DOHH2 (cell line): ENCODE results near the gene SLC19A1.
"Not testable (repeated sequence)": the region's sequence is repeated elsewhere in the genome, so short reads cannot be mapped to it uniquely, and the experiment has no call there.

Experiments used
- H3F3A ChIP-seq: fragments of 200-600 bp; sonication (generic), shearing (Covaris generic); 2 replicates; pipeline ENCODE4 v1.6.0; 2016; ENCODE audit warnings: antibody characterized with exemption, mild to moderate bottlenecking; ENCODE audit not compliant: control insufficient read depth, insufficient read depth
- H3K27ac ChIP-seq: fragments of 200-600 bp; sonication (generic); 2 replicates; pipeline ENCODE4 v1.5.1; 2014; ENCODE audit warnings: low read depth, mild to moderate bottlenecking, low read length, moderate library complexity
- H3K27me3 ChIP-seq: fragments of 200-600 bp; sonication (generic); 2 replicates; pipeline ENCODE4 v1.6.1; 2014; ENCODE audit warnings: mild to moderate bottlenecking, low read length, mixed read lengths; ENCODE audit not compliant: control insufficient read depth
- H3K36me3 ChIP-seq: fragments of 200-600 bp; sonication (generic); 2 replicates; pipeline ENCODE4 v1.6.1; 2014; ENCODE audit warnings: mild to moderate bottlenecking, low read length, moderate library complexity, mixed read lengths; ENCODE audit not compliant: control insufficient read depth
- H3K4me1 ChIP-seq: fragments of 200-600 bp; sonication (generic); 2 replicates; pipeline ENCODE4 v1.6.1; 2014; ENCODE audit warnings: mild to moderate bottlenecking, low read length, mixed read lengths; ENCODE audit not compliant: control insufficient read depth
- H3K4me2 ChIP-seq: fragments of 200-600 bp; sonication (generic); 2 replicates; pipeline ENCODE4 v1.6.0; 2014; ENCODE audit warnings: mild to moderate bottlenecking, low read length, moderate library complexity
- H3K4me3 ChIP-seq: fragments of 200-600 bp; sonication (generic); 2 replicates; pipeline ENCODE4 v1.5.1; 2014; ENCODE audit warnings: mild to moderate bottlenecking, low read length, mixed read lengths
- H3K79me2 ChIP-seq: fragments of 200-600 bp; sonication (generic); 2 replicates; pipeline ENCODE4 v1.6.1; 2014; ENCODE audit warnings: mild to moderate bottlenecking, low read length, mixed read lengths; ENCODE audit not compliant: control insufficient read depth
- H3K9me2 ChIP-seq: fragments of 200-600 bp; sonication (generic); replicated peaks from 2 replicates; pipeline ENCODE4 v1.6.1; 2014; ENCODE audit warnings: mild to moderate bottlenecking, low read length, mixed read lengths; ENCODE audit not compliant: control insufficient read depth
- H3K9me3 ChIP-seq: fragments of 200-600 bp; sonication (generic); 2 replicates; pipeline ENCODE4 v1.6.1; 2014; ENCODE audit warnings: antibody characterized with exemption, low read length, mixed read lengths; ENCODE audit not compliant: control insufficient read depth, insufficient read depth
- H4K20me1 ChIP-seq: fragments of 200-600 bp; sonication (generic); 2 replicates; pipeline ENCODE4 v1.6.0; 2014; ENCODE audit warnings: low read depth, mild to moderate bottlenecking, antibody characterized with exemption, low read length, moderate library complexity; ENCODE audit not compliant: control insufficient read depth, insufficient read depth
- EZH2phosphoT487 ChIP-seq: fragments of 200-600 bp; sonication (generic); IDR thresholded peaks from 2 replicates; pipeline ENCODE4 v1.6.1; 2017; ENCODE audit warnings: borderline replicate concordance, mild to moderate bottlenecking, antibody characterized with exemption, low read length, moderate library complexity, mixed read lengths
- TF ChIP-seq, protein P1 (sequence below): fragments of 200-600 bp; sonication (generic); IDR thresholded peaks from one replicate; pipeline ENCODE4 v1.5.1; 2014; ENCODE audit warnings: antibody characterized with exemption, mild to moderate bottlenecking, low read depth, low read length; ENCODE audit not compliant: poor library complexity, severe bottlenecking

The SLC19A1 gene

DNA sequence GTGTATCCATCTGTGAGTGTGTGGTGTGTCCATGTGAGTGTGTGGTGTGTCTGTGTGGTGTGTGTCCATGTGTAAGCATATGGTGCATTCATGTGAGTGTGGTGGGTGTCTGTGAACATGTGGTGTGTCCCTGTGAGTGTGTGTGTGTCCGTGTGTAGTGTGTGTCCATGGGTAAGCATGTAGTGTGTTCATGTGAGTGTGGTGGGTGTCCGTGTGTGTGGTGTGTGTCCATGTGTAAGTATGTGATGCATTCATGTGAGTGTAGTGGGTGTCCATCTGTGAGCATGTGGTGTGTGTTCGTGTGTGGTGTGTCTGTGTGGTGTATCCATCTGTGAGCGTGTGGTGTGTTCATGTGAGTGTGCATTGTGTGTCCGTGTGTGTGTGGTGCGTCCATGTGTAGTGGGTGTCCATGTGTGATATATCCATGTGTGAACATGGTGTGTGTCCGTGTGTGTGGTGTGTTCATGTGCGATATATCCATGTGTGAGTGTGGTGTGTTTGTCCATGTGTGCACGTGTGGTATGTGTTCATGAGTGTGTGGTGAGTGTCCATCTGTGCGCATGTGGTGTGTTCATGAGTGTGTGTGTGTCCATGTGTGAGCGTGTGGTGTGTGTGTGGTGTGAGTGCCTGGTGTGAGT is 12.3 kb downstream of the SLC19A1 start:
- H3K27me3 ChIP-seq = no peaks in the 10 kb centered on the region
- peaks cover 83% of the 10 kb centered on the region for H3K36me3 ChIP-seq
- TF ChIP-seq, protein P1, sequence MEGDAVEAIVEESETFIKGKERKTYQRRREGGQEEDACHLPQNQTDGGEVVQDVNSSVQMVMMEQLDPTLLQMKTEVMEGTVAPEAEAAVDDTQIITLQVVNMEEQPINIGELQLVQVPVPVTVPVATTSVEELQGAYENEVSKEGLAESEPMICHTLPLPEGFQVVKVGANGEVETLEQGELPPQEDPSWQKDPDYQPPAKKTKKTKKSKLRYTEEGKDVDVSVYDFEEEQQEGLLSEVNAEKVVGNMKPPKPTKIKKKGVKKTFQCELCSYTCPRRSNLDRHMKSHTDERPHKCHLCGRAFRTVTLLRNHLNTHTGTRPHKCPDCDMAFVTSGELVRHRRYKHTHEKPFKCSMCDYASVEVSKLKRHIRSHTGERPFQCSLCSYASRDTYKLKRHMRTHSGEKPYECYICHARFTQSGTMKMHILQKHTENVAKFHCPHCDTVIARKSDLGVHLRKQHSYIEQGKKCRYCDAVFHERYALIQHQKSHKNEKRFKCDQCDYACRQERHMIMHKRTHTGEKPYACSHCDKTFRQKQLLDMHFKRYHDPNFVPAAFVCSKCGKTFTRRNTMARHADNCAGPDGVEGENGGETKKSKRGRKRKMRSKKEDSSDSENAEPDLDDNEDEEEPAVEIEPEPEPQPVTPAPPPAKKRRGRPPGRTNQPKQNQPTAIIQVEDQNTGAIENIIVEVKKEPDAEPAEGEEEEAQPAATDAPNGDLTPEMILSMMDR = no peak
- no peak for TF ChIP-seq EZH2phosphoT487
- no peaks in the 10 kb centered on the region for H3F3A ChIP-seq
- no peak overlapping the region for H3K27ac ChIP-seq
- no peak overlapping the region for H3K4me2 ChIP-seq
- H3K9me2 ChIP-seq = no peaks in the 10 kb centered on the region
- peaks cover 12% of the 10 kb centered on the region for H3K4me1 ChIP-seq
- peaks cover 15% of the 10 kb centered on the region for H3K79me2 ChIP-seq
- H4K20me1 ChIP-seq = no peaks in the 10 kb centered on the region
- no peaks in the 10 kb centered on the region for H3K9me3 ChIP-seq
- no peak overlapping the region for H3K4me3 ChIP-seq

GRCh38 chr21:45528981-45529784 is 13.1 kb downstream of the SLC19A1 start:
- no peaks in the 10 kb centered on the region for H4K20me1 ChIP-seq
- H3K79me2 ChIP-seq = peaks cover 8% of the 10 kb centered on the region
- H3K9me2 ChIP-seq = no peaks in the 10 kb centered on the region
- no peak overlapping the region for H3K4me2 ChIP-seq
- no peaks in the 10 kb centered on the region for H3K9me3 ChIP-seq
- TF ChIP-seq EZH2phosphoT487 = no peak
- TF ChIP-seq, protein P1 = no peak
- no peak overlapping the region for H3K27ac ChIP-seq
- H3K27me3 ChIP-seq = no peaks in the 10 kb centered on the region
- peaks cover 79% of the 10 kb centered on the region for H3K36me3 ChIP-seq
- peaks cover 12% of the 10 kb centered on the region for H3K4me1 ChIP-seq
- H3F3A ChIP-seq = no peaks in the 10 kb centered on the region
- no peak overlapping the region for H3K4me3 ChIP-seq

- peaks cover 5% of the 10 kb centered on the region for H3K4me1 ChIP-seq
- no peaks in the 10 kb centered on the region for H4K20me1 ChIP-seq
- H3K27me3 ChIP-seq = no peaks in the 10 kb centered on the region
- no peak overlapping the region for H3K4me3 ChIP-seq
- H3K79me2 ChIP-seq = peaks cover 2% of the 10 kb centered on the region; the same call in 1 of the 2 replicates
- no peaks in the 10 kb centered on the region for H3F3A ChIP-seq
- no peaks in the 10 kb centered on the region for H3K9me3 ChIP-seq
- H3K4me2 ChIP-seq = no peak overlapping the region
- H3K36me3 ChIP-seq = peaks cover 78% of the 10 kb centered on the region
- TF ChIP-seq, protein P1 = no peak
- no peak for TF ChIP-seq EZH2phosphoT487
- no peak overlapping the region for H3K27ac ChIP-seq
- H3K9me2 ChIP-seq = no peaks in the 10 kb centered on the region
Measured at GRCh38 chr21:45528028-45528705, 14.1 kb downstream of the SLC19A1 start.

DNA sequence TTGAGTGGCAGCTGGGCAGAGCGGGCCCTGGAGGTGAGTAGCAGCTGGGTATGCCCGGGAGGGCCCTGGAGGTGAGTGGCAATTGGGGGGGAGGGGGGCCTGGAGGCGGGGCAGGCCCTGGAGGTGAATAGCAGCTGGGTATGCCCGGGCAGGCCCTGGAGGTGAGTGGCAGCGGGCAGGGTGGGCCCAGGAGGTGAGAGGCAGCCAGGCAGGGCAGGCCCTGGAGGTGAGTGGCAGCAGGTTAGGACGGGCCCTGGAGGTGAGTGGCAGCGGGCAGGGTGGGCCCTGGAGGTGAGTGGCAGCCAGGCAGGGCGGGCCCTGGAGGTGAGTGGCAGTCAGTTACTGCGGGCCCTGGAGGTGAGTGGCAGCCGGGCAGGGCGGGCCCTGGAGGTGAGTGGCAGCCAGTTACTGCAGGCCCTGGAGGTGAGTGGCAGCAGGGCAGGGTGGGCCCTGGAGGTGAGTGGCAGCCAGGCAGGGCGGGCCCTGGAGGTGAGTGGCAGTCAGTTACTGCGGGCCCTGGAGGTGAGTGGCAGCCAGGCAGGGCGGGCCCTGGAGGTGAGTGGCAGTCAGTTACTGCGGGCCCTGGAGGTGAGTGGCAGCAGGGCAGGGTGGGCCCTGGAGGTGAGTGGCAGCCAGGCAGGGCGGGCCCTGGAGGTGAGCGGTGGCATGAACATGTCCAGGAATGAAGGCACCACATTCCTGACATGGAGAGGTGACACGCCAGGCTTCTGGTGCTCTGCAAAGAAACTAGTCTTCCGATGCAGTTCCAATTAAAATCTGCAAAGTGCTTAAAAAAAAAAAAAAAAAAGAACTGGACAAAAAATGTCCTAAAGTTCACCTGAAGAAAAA is 14.9 kb downstream of the SLC19A1 start:
- H3K4me3 ChIP-seq, H3K27me3 ChIP-seq, H3K27ac ChIP-seq: not testable (repeated sequence)

More for the DNA sequence above, 14.9 kb downstream of the SLC19A1 start:
- not testable (repeated sequence) for H3K9me2 ChIP-seq, H3K9me3 ChIP-seq, H3K4me2 ChIP-seq, H3K79me2 ChIP-seq, H3F3A ChIP-seq, H4K20me1 ChIP-seq, H3K4me1 ChIP-seq
- H3K36me3 ChIP-seq = peaks cover 81% of the 10 kb centered on the region
